ENCODE results near the gene GRM7.

The GRM7 gene

DNA sequence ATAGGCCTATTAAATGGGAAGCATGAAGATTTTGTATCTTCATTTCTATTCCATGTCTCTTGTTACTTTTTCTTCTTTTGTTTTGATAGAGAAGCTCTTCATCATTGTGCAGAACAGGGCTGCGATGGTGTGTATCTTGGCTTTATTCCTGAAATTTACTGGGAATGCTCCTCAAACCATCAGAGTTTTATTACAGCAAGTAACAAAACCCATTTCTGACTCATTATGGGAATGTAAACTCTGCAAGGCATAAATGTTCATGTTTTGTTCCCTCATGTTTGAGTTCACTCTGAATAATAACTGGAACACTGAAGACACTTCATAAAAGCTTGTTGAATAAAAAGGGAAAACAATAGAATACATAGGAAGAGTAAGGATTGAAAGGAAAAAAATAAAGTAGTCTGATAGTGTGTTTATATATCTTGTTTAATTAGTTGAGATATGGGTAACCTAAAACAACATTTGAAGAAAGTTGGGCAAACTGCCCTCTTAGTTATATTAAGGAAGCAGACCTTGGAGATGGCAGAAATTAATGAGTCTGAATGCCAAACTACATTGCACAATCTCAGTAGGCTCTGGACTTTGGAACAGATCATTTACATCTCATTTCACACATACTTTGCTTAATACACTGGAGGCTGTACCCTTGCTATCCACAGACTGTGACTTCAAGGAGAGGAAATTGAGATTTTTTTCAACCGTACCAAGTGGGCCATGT is 521.5 kb downstream of the GRM7 start:
- no peak overlapping the region for H3K4me3 ChIP-seq (ENCODE audit: low read depth, low read length)
- TF ChIP-seq, protein P1, sequence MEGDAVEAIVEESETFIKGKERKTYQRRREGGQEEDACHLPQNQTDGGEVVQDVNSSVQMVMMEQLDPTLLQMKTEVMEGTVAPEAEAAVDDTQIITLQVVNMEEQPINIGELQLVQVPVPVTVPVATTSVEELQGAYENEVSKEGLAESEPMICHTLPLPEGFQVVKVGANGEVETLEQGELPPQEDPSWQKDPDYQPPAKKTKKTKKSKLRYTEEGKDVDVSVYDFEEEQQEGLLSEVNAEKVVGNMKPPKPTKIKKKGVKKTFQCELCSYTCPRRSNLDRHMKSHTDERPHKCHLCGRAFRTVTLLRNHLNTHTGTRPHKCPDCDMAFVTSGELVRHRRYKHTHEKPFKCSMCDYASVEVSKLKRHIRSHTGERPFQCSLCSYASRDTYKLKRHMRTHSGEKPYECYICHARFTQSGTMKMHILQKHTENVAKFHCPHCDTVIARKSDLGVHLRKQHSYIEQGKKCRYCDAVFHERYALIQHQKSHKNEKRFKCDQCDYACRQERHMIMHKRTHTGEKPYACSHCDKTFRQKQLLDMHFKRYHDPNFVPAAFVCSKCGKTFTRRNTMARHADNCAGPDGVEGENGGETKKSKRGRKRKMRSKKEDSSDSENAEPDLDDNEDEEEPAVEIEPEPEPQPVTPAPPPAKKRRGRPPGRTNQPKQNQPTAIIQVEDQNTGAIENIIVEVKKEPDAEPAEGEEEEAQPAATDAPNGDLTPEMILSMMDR (IDR thresholded peaks at IDR 0.05; ENCODE audit: low read depth, low read length) = no peak

DNA sequence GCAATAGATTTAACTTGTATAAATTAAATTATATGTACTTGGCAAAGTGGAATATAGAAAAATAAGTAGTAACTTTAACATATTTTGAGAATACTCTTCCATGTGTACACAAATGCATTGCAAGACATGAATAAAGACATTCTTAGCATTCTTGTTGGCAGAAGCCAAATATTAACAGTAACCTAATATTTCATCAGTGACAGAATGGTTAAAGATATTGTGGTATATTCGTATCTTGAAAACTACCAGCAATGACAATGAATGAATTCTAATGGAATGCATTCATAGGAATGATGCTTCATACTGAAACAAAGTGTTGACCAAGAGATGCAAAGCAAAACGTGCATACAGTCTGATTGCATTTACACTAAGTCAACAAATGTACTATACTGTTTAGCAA is 524.7 kb downstream of the GRM7 start:
- TF ChIP-seq, protein P1 (IDR thresholded peaks at IDR 0.05; ENCODE audit: low read depth, low read length) = no peak
- H3K4me3 ChIP-seq (ENCODE audit: low read depth, low read length) = no peak overlapping the region

DNA sequence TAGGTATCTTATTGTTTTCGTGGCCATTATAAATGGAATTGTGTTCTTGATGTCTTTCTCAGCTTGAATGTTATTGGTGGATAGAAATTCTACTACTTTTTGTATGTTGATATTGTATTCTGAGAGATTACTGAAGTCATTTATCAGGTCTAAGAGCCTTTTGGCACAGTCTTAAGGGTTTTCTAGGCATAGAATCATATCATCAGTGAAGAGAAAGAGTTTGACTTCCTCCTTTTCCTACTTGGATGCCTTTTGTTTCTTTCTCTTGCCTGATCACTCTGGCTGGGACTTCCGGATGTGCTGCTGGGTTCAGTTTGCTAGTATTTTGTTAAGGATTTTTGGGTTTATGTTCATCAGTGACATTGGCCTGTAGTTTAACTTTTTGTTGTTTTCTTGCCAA is 527.1 kb downstream of the GRM7 start:
- TF ChIP-seq, protein P1 (IDR thresholded peaks at IDR 0.05; ENCODE audit: low read depth, low read length) = no peak
- H3K4me3 ChIP-seq (ENCODE audit: low read depth, low read length) = no peak overlapping the region

DNA sequence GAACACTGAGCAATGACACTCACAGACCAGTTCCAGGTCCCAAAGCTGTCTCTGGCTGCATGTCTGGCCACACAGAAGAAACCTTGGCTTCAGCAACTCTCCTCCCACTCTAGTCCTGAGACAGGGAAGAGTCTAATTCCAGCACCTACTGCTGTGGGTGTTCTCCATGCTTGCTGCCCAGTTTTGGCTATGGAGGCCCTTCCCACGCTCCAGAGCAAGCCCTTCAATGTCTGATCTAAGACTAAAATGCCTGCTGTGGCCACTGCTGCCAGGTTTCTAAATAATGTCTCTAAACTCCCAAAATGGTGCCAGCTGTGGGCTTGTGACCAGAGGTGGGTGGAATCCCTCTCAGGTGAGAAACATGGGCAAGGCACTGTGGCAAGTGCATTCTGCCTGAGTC is 531.3 kb downstream of the GRM7 start:
- H3K4me3 ChIP-seq (ENCODE audit: low read depth, low read length) = no peak overlapping the region
- TF ChIP-seq, protein P1 (IDR thresholded peaks at IDR 0.05; ENCODE audit: low read depth, low read length) = no peak

DNA sequence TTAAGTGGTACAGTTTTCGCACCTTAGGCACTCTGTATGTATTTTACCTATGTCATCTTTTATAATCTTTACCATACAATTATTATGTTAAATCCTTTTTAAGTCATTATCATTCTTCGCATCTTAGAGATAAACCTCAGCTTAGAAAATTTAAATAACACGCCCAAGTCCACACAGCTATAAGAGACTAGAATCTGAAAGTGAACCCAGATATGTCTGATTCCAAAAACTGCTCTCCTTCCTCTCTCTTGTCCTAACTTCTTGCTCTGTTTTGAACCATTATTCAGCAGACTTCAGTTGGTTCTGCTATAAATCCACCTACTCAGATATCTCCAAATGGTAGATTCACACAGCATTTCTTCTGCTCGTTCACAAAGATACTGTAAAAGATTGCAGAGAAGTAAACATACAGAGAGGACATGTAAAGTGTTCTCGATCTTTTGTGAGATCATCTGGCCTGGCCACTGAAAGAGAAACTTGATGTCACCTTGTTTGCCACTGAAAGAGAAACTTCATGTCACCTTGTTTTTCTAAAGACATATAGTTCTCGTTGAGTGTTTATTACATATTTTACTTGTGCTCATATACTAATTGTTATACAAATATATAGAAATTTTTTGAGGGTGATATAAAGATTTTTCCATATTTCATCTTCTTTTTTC is 533.2 kb downstream of the GRM7 start:
- H3K4me3 ChIP-seq (ENCODE audit: low read depth, low read length) = no peak overlapping the region
- TF ChIP-seq, protein P1 (IDR thresholded peaks at IDR 0.05; ENCODE audit: low read depth, low read length) = no peak

DNA sequence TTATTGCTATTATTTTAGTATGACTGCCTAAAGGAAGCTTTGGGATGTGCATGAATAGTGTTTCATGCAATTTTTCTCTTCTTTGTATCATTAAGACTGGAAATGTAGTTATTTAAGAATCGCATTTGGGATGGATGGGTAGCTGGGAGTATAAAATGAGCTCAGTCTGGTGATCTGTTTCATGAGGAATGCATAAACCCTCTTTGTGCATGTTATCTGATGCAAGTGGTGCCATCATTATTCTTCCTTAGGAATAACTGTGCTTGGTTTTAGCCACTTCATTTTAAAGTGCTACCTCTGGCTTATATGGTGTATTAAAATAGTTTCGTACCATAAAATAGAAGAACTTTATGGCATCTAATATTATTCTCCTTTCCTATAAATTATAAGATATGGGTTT is 535.6 kb downstream of the GRM7 start:
- TF ChIP-seq, protein P1 (IDR thresholded peaks at IDR 0.05; ENCODE audit: low read depth, low read length) = no peak
- no peak overlapping the region for H3K4me3 ChIP-seq (ENCODE audit: low read depth, low read length)

DNA sequence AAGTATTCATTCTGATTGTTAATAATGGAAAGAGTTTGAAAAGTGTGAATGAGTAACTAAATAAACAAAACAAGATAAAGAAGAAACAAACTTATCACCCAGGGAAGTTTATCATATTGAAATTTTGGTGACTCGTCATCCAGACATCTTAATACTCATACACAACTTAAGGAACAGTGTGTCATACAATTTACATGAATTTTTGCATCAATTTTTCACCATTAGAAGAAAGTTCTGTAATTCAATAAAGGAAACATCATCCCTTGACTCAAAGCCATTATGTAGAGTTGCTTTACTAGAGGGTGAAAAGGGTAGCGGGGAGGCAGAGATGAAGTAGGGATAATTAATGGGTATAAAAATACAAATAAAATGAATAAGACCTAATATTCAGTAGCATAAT is 536.2 kb downstream of the GRM7 start:
- TF ChIP-seq, protein P1 (IDR thresholded peaks at IDR 0.05; ENCODE audit: low read depth, low read length) = no peak
- H3K4me3 ChIP-seq (ENCODE audit: low read depth, low read length) = no peak overlapping the region
